ENCODE data around the gene CARM1. TPM values are rescaled to one million over a fixed set of nuclear protein-coding genes. Genes with fewer than 3 reads are reported as not detected.

Gene CARM1
- total RNA-seq = 10 to 100 TPM; 18.5 to 21.2 TPM

DNA sequence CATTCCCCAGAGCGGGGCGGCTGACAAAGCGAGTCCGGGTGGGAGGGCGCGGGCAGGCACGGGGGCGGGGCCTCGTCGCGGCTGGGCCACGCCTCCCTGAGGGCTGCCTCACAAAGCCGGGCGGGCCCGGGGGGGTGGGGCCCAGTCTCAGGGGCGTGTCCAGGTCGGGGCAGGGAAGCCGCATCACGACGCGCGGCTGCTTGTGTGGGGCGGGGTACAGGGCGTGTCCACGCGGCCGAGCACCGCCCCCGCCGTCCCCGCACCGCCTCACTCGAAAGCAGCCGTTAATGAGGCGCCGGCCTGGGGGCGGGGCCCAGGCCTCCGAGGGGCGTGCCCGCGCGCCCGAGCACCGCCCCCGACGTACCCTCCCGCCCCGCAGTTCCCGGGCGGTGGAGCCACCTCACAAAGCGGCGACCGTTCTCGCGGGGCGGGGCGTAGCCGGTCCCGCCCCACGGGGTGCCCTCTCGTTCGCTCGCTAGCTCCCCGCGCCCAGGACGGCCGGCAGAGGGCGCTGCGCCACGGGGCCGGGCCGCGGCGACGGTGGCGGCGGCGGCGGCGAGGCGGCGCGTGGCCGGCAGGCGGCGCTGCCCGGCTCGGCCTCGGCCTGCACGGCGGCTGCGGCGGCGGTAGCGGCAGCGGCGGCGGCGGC, at the start of gene CARM1:
Gene CARM1 (plus strand): TSS at position 599 of the 649 bp plus-strand sequence. CDS start 150 bp downstream, outside the sequence.
- H3K27ac ChIP-seq = peak within 1 kb of the TSS; percentile 71 to 86
- no peaks in the 10 kb centered on the region for H3K27me3 ChIP-seq (replicated peaks; ENCODE audit: insufficient read depth)
- ATAC-seq (ENCODE audit: insufficient number of reproducible peaks, low FRiP score, low read depth) (peak; percentile 90), DNase-seq (ENCODE audit: low spot score) (peak; percentile 98)
- H3K4me3 ChIP-seq = peak within 1 kb of the TSS; percentile 84
- peak; percentile 53 for TF ChIP-seq CTCF (IDR thresholded peaks at IDR 0.05)
- H3K9me3 ChIP-seq = no peaks in the 10 kb centered on the region
- H3K4me1 ChIP-seq (ENCODE audit: control insufficient read depth in 1 of 2, low read depth in 2 of 2) = peaks cover 10 to 23% of the 10 kb centered on the region in 2 donors
- H3K36me3 ChIP-seq = no peaks in the 10 kb centered on the region

DNA sequence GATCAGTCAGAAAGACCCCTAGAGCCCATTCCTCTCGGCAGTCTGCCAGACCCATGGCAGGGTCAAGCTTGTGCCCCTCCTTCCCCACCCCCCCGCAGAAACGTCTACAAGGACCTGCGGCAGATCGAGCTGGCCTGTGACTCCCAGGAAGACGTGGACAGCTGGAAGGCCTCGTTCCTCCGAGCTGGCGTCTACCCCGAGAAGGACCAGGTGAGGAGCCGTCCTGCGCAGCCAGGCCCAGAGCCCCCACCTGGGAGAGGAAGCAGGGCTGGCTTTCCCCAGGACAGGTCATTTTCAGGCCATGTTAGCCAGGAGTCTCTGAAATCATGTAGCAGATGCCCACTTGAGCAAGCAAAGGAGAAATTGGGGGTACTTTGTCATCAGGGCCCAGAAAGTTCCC, 47.7 kb upstream of the CARM1 start:
- Histone ChIP-seq H3K9me3 (no peaks in the 10 kb centered on the region), H3K4me3 (no peak overlapping the region), H3K27ac (no peak overlapping the region), H3K4me1 (ENCODE audit: control insufficient read depth in 1 of 2, low read depth in 2 of 2) (peaks cover 0 to 2% of the 10 kb centered on the region in 2 donors), H3K36me3 (peaks cover 46% of the 10 kb centered on the region), H3K27me3 (replicated peaks; ENCODE audit: insufficient read depth) (no peaks in the 10 kb centered on the region)
- DNase-seq (ENCODE audit: low spot score) = no peak
- no peak for ATAC-seq (ENCODE audit: insufficient number of reproducible peaks, low FRiP score, low read depth)
- no peak for TF ChIP-seq CTCF (IDR thresholded peaks at IDR 0.05)

DNA sequence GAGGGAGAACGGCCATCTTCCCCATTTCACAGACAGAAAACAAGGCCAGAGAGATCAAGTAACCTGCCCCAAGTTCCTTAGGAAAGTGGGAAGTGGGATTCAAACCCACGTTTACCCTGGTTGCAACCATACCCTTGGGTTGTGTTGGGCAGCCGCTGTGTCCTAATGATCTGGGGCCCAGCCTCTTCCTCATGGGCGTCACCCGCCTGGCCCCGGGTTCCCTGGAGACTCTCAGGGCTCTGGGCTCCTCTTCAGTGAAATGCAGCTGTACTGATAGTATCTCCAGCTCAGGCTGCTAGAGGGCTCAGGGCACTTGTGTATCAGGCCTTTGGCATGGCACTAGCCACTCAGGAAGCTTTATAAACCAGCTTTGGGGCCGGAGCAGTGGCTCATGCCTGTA, 45.1 kb upstream of the CARM1 start:
- no peaks in the 10 kb centered on the region for H3K27me3 ChIP-seq (replicated peaks; ENCODE audit: insufficient read depth)
- no peaks in the 10 kb centered on the region for H3K4me1 ChIP-seq (ENCODE audit: control insufficient read depth in 1 of 2, low read depth in 2 of 2)
- TF ChIP-seq CTCF (IDR thresholded peaks at IDR 0.05) = no peak
- DNase-seq (ENCODE audit: low spot score) (no peak), ATAC-seq (ENCODE audit: insufficient number of reproducible peaks, low FRiP score, low read depth) (no peak)
- no peaks in the 10 kb centered on the region for H3K9me3 ChIP-seq
- H3K4me3 ChIP-seq = no peak overlapping the region
- H3K36me3 ChIP-seq = peaks cover 42% of the 10 kb centered on the region
- no peak overlapping the region for H3K27ac ChIP-seq

- Histone ChIP-seq H3K4me1 (ENCODE audit: control insufficient read depth in 1 of 2, low read depth in 2 of 2) (no peaks in the 10 kb centered on the region), H3K4me3 (no peak overlapping the region), H3K36me3 (peaks cover 36% of the 10 kb centered on the region), H3K27me3 (replicated peaks; ENCODE audit: insufficient read depth) (no peaks in the 10 kb centered on the region), H3K27ac (no peak overlapping the region), H3K9me3 (no peaks in the 10 kb centered on the region)
- no peak for DNase-seq (ENCODE audit: low spot score)
- ATAC-seq (ENCODE audit: insufficient number of reproducible peaks, low FRiP score, low read depth) = no peak
- TF ChIP-seq CTCF (IDR thresholded peaks at IDR 0.05) = no peak
These were observed 44.5 kb upstream of the CARM1 start for GRCh38 chr19:10826846-10827245.

- H3K9me3 ChIP-seq = no peaks in the 10 kb centered on the region
- H3K27me3 ChIP-seq (replicated peaks; ENCODE audit: insufficient read depth) = no peaks in the 10 kb centered on the region
- ATAC-seq (ENCODE audit: insufficient number of reproducible peaks, low FRiP score, low read depth) = no peak
- no peak overlapping the region for H3K27ac ChIP-seq
- H3K4me3 ChIP-seq = no peak overlapping the region
- H3K4me1 ChIP-seq (ENCODE audit: control insufficient read depth in 1 of 2, low read depth in 2 of 2) = no peaks in the 10 kb centered on the region
- no peak for DNase-seq (ENCODE audit: low spot score)
- H3K36me3 ChIP-seq = peaks cover 22% of the 10 kb centered on the region
- no peak for TF ChIP-seq CTCF (IDR thresholded peaks at IDR 0.05)
These were observed 42.2 kb upstream of the CARM1 start for GRCh38 chr19:10828981-10829821.

Measured in thoracic aorta (tissue), 2 donors.